Loucy (cell line): ENCODE results near the gene PUDP.

Source experiments
- EZH2phosphoT487 ChIP-seq: fragments of 200-600 bp; IDR thresholded peaks from 2 replicates; pipeline ENCODE4 v1.6.1; 2018; ENCODE audit warnings: antibody characterized with exemption, mild to moderate bottlenecking, moderate library complexity, borderline replicate concordance
- TF ChIP-seq, protein P1 (sequence below): fragments of 200-600 bp; sonication (generic); conservative IDR thresholded peaks from 2 replicates; pipeline ENCODE4 v1.5.1; 2014; ENCODE audit warnings: mild to moderate bottlenecking, antibody characterized with exemption, low read length

- TF ChIP-seq, protein P1, sequence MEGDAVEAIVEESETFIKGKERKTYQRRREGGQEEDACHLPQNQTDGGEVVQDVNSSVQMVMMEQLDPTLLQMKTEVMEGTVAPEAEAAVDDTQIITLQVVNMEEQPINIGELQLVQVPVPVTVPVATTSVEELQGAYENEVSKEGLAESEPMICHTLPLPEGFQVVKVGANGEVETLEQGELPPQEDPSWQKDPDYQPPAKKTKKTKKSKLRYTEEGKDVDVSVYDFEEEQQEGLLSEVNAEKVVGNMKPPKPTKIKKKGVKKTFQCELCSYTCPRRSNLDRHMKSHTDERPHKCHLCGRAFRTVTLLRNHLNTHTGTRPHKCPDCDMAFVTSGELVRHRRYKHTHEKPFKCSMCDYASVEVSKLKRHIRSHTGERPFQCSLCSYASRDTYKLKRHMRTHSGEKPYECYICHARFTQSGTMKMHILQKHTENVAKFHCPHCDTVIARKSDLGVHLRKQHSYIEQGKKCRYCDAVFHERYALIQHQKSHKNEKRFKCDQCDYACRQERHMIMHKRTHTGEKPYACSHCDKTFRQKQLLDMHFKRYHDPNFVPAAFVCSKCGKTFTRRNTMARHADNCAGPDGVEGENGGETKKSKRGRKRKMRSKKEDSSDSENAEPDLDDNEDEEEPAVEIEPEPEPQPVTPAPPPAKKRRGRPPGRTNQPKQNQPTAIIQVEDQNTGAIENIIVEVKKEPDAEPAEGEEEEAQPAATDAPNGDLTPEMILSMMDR, result no peak
- TF ChIP-seq EZH2phosphoT487, result no peak
These were observed 15.3 kb upstream of the PUDP start for GRCh38 chrX:7163146-7163677.
